ENCODE measurements around the gene JUNB.

JUNB gene

DNA sequence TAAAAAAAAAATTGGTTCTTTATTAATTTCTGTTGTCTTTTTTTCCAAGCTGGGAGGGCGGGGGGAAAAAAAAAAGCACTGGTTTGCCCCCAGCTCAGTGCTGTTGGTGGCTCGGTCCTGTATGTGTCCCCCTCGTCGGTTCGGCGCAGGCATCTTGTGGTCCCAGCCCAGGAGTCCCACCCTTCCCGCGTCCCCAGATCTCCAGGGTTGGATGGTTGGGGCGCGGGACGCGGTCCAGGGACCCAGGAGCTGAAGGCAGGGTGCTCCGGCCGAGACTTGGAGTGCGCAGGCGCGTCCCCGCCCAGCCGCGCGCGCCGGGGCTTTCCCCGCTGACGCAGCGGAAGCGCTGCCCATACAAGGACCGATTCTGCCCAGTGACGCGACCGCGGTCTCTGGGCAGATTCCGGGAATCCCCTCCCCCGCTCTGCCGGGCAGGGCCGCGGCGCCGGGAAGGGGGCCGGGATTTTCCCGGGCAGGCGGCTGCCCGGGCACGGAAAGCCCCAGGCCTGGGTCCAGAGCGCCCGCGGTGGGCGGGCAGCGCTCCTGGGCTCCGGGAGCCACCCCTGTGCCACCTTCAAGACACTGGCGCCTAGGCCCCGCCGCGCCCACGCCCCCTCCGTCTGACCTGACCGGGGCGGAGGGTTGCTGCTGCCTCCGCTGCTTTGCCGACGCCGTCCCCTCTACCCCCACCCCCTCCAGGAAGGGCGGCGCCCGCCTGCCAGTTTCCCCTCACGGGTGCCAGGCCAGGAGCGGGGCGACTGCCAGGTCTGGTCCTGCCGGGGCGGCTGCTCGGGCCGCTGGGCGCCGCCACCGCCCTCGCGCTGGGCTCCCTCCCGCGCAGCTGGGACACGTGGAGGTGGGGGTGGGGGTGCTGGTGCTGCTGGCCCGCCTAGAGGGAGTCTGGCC, 2.3 kb downstream of the JUNB start:
- DNase-seq (ENCODE audit: low read depth) = peak; percentile 91
- TF ChIP-seq, protein P1, sequence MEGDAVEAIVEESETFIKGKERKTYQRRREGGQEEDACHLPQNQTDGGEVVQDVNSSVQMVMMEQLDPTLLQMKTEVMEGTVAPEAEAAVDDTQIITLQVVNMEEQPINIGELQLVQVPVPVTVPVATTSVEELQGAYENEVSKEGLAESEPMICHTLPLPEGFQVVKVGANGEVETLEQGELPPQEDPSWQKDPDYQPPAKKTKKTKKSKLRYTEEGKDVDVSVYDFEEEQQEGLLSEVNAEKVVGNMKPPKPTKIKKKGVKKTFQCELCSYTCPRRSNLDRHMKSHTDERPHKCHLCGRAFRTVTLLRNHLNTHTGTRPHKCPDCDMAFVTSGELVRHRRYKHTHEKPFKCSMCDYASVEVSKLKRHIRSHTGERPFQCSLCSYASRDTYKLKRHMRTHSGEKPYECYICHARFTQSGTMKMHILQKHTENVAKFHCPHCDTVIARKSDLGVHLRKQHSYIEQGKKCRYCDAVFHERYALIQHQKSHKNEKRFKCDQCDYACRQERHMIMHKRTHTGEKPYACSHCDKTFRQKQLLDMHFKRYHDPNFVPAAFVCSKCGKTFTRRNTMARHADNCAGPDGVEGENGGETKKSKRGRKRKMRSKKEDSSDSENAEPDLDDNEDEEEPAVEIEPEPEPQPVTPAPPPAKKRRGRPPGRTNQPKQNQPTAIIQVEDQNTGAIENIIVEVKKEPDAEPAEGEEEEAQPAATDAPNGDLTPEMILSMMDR (IDR thresholded peaks at IDR 0.05; ENCODE audit: low read depth, low read length) = no peak
- TF ChIP-seq, protein P2, sequence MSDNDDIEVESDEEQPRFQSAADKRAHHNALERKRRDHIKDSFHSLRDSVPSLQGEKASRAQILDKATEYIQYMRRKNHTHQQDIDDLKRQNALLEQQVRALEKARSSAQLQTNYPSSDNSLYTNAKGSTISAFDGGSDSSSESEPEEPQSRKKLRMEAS (IDR thresholded peaks at IDR 0.05; ENCODE audit: low read depth, low read length) = peak; percentile 62
- peak; percentile 77 for TF ChIP-seq POLR2A (IDR thresholded peaks at IDR 0.05; ENCODE audit: extremely low read depth, insufficient read length)
- TF ChIP-seq MYC (IDR thresholded peaks at IDR 0.05; ENCODE audit: low read depth, low read length) = peak; percentile 46
- H3K4me3 ChIP-seq (ENCODE audit: low read depth, low read length) = peak overlapping the region; percentile 78

DNA sequence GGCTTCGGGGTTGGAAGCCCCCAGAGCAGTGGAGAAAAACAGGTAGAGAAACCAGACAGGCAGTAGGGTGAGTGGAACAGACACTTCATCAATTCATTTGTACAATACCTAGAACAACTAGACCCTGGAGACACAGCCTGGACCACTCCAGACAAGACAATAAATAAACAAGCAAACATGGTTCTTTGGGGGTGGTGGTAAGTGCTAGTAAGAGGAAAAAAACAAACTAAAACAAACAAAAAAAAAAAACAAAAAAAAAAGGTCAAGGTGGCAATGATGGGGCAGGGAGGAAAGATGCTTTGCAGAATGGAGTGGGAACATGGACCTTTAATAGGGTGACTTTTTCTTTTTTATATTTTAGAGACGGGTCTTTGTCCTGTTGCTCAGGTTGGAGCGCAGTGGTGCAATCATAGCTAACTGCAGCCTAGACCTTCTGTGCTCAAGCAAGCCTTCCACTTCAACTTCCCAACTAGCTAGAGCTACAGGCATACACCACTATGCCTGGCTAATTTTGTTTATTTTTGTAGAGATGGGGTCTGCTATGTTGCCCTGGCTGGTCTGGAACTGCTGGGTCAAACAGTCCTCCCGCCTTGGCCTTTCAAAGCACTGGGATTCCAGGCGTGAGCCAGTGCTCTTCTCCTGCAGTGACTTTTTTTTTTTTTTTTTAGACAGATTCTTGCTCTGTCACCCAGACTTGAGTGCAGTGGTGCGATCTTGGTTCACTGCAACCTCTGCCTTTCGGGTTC, 3.1 kb downstream of the JUNB start:
- no peak overlapping the region for H3K4me3 ChIP-seq (ENCODE audit: low read depth, low read length)
- DNase-seq (ENCODE audit: low read depth) = peak; percentile 33

DNA sequence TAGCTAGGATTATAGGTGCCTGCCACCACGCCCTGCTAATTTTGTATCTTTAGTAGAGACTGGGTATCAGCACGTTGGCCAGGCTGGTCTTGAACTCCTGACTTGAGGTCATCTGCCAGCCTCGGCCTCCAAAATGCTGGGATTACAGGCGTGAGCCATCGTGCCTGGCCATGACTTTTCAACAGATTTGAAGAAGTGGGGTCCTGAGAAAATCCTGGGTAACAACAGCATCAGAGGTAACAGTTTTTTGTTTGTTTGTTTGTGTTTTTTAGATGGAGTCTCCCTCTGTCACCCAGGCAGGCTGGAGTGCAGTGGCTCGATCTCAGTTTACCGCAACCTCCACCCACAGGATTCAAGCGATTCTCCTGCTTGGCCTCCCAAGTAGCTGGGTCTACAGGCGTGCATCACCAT, 3.7 kb downstream of the JUNB start:
- TF ChIP-seq POLR2A (IDR thresholded peaks at IDR 0.05; ENCODE audit: extremely low read depth, insufficient read length) (no peak), MYC (IDR thresholded peaks at IDR 0.05; ENCODE audit: low read depth, low read length) (no peak)
- TF ChIP-seq, protein P1 (IDR thresholded peaks at IDR 0.05; ENCODE audit: low read depth, low read length) = no peak
- TF ChIP-seq, protein P2 (IDR thresholded peaks at IDR 0.05; ENCODE audit: low read depth, low read length) = no peak
- no peak overlapping the region for H3K4me3 ChIP-seq (ENCODE audit: low read depth, low read length)
- DNase-seq (ENCODE audit: low read depth) = no peak

More for the DNA sequence above, 3.1 kb downstream of the JUNB start:
- TF ChIP-seq, protein P2 (IDR thresholded peaks at IDR 0.05; ENCODE audit: low read depth, low read length) = no peak
- TF ChIP-seq MYC (IDR thresholded peaks at IDR 0.05; ENCODE audit: low read depth, low read length) = no peak
- TF ChIP-seq POLR2A (IDR thresholded peaks at IDR 0.05; ENCODE audit: extremely low read depth, insufficient read length) = no peak
- TF ChIP-seq, protein P1 (IDR thresholded peaks at IDR 0.05; ENCODE audit: low read depth, low read length) = no peak

DNA sequence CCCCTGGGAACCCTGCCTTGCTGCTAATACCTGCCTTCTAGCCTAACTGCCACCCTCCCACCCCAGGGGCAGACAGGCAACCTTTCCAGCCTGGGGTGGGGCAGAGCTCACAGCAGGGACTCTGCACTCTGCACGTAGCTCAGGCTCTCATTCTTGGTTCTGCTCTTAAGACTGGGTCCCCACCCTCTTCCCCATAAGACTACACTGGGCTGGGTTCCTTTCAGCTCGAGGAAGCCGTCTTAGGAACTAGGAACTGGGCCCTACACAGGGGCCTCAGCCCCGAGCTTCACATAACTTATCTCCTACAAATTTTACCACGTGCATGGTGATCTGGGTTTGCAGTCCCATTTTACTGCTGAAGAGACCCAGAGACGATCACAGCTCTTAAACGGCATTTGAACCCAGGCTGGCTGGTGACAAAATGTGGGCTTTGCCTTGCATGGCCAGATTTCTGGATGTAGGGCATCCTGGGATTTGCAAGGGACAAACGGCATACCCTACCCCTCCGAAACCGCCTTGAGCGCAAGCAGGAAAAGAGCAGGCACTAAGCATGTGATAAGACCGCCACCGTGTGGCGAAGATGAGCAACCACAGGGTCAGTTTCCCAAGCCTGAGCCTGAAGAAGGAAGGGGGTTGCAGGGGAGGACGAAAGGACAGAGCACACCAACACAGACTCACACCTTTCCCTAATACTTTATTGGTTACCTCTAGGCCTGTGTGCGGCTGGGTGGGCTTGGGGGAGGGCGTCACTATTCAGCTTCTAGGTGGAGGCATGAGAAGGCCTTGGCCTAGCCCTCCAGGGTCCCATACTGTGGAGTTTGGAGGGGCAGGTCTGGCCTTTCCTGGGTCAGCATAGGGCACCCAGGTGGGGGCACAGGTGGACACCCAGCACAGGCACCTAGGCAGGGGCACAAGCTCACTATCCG, 5.1 kb downstream of the JUNB start:
- DNase-seq (ENCODE audit: low read depth) = peak; percentile 86
- H3K4me3 ChIP-seq (ENCODE audit: low read depth, low read length) = peak overlapping the region; percentile 16

More for the DNA sequence above, 5.1 kb downstream of the JUNB start:
- no peak for TF ChIP-seq POLR2A (IDR thresholded peaks at IDR 0.05; ENCODE audit: extremely low read depth, insufficient read length)
- peak; percentile 54 for TF ChIP-seq MYC (IDR thresholded peaks at IDR 0.05; ENCODE audit: low read depth, low read length)
- TF ChIP-seq, protein P1 (IDR thresholded peaks at IDR 0.05; ENCODE audit: low read depth, low read length) = peak; percentile 87
- TF ChIP-seq, protein P2 (IDR thresholded peaks at IDR 0.05; ENCODE audit: low read depth, low read length) = peak; percentile 57; the same call in 1 of the 2 replicates
